CD4-positive, alpha-beta memory T cell (primary cell): ENCODE data around the gene CRAMP1. TPM values are rescaled to one million over a fixed set of nuclear protein-coding genes. Genes with fewer than 3 reads are reported as not detected.

Experiments used
- CTCF ChIA-PET: fragments of 350-600 bp; sonication (Branson Sonifier 250); formaldehyde crosslinking; loops from one replicate; lab custom pipeline; 2021; ENCODE audit warnings: inconsistent platforms; ENCODE audit not compliant: partially characterized antibody; lab: Charles Lee
- POLR2A ChIA-PET: fragments of 350-600 bp; sonication (Branson Sonifier 250); formaldehyde crosslinking; loops from one replicate; lab custom pipeline; 2021; ENCODE audit not compliant: partially characterized antibody; lab: Charles Lee
- DNase-seq, 5 donors: peaks; one replicate each; pipeline versions ENCODE4 v3.0.0 to v3.0.0-alpha.2; 2020 to 2022; ENCODE audit warnings: mixed read lengths in 1 of 5
- H3K27ac ChIP-seq: one replicate; pipeline ENCODE4 v1.7.0; 2013; ENCODE audit warnings: low read depth, low read length
- H3K27me3 ChIP-seq: 2 replicates; pipeline ENCODE4 v1.7.0; 2013; ENCODE audit warnings: mild to moderate bottlenecking, low read length, moderate library complexity; ENCODE audit not compliant: insufficient read depth
- H3K36me3 ChIP-seq: 2 replicates; pipeline ENCODE4 v1.7.0; 2013; ENCODE audit warnings: mild to moderate bottlenecking, low read length, moderate library complexity; ENCODE audit not compliant: insufficient read depth
- H3K4me1 ChIP-seq: 2 replicates; pipeline ENCODE4 v1.7.0; 2013; ENCODE audit warnings: mild to moderate bottlenecking, low read length, moderate library complexity; ENCODE audit not compliant: insufficient read depth
- H3K4me3 ChIP-seq, 2 donors: one replicate each; pipeline ENCODE4 v1.7.0; 2013; ENCODE audit warnings: low read length in 2 of 2, mild to moderate bottlenecking in 1 of 2
- H3K9me3 ChIP-seq, 2 donors: one replicate each; pipeline ENCODE4 v1.7.0; 2013; ENCODE audit warnings: low read length in 2 of 2, control low read depth in 1 of 2; ENCODE audit not compliant: control insufficient read depth in 1 of 2
- H3K27ac Mint-ChIP-seq, 7 donors: one replicate each; pipeline ENCODE4 v1.8.0; 2020 to 2021; ENCODE audit warnings: mixed read lengths in 7 of 7, mild to moderate bottlenecking in 6 of 7, inconsistent platforms in 3 of 7, moderate library complexity in 3 of 7
- H3K27me3 Mint-ChIP-seq, 2 donors: one replicate each; pipeline ENCODE4 v1.8.0; 2020 to 2021; ENCODE audit warnings: mixed read lengths in 2 of 2
- H3K36me3 Mint-ChIP-seq, 2 donors: one replicate each; pipeline ENCODE4 v1.8.0; 2020 to 2021; ENCODE audit warnings: mixed read lengths in 2 of 2, inconsistent platforms in 1 of 2, mild to moderate bottlenecking in 1 of 2
- H3K4me1 Mint-ChIP-seq, 4 donors: one replicate each; pipeline ENCODE4 v1.8.0; 2020 to 2021; ENCODE audit warnings: mixed read lengths in 4 of 4, mild to moderate bottlenecking in 1 of 4
- H3K4me3 Mint-ChIP-seq, 8 donors: one replicate each; pipeline ENCODE4 v1.8.0; 2020 to 2021; ENCODE audit warnings: mixed read lengths in 8 of 8, mild to moderate bottlenecking in 7 of 8, moderate library complexity in 6 of 8, inconsistent platforms in 3 of 8
- H3K9me3 Mint-ChIP-seq, 8 donors: one replicate each; pipeline ENCODE4 v1.8.0; 2020 to 2021; ENCODE audit warnings: mixed read lengths in 8 of 8, mild to moderate bottlenecking in 5 of 8, inconsistent platforms in 3 of 8, moderate library complexity in 1 of 8
- intact Hi-C: fragments of 100-400 bp; cut with micrococcal nuclease; formaldehyde crosslinking; loops from one replicate; pipeline ENCODE4 v1.15.1; 2023
- polyA plus RNA-seq, 2 donors: library from polyadenylated mRNA; unstranded; fragments of 300-500 nt; fragmentation: Illumina TruSeq; gene quantifications; one replicate each; pipeline ENCODE4 v1.2.3, GENCODE V29; 2021
- total RNA-seq, 2 experiments: library from RNA; stranded (reverse); gene quantifications; one replicate each; pipeline ENCODE4 v1.2.3, GENCODE V29; 2021

CRAMP1 gene
- total and polyA plus RNA-seq, 4 experiments from 2014 or later = 0.55 to 33.8 (median 16.2) TPM

DNA sequence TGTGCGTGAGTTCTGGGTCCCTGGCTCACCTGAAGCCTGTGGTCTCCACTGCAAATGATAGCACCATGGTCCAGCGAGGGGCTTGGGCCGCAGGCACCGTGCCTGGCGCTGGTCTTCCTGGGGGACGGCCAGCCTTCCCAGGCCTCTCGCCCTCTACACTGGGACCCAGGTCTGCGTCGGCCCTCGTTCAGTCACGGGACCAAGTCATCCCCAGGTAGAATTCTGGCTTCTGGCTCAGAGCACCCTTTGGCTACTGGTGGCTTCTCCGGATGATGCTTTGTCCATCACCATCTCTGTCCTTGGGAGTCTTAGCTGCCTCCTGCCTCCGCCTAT is 20.4 kb downstream of the CRAMP1 start:
- Histone ChIP-seq H3K4me1 (no peaks in the 10 kb centered on the region), H3K36me3 (peaks cover 38% of the 10 kb centered on the region), H3K27ac (no peak overlapping the region), H3K27me3 (no peaks in the 10 kb centered on the region), H3K4me3 (no peak overlapping the region), H3K9me3 (no peaks in the 10 kb centered on the region)
- intact Hi-C loops = no loop called here
- no peaks in the 10 kb centered on the region for H3K9me3 Mint-ChIP-seq
- H3K27ac Mint-ChIP-seq = no peak overlapping the region
- H3K27me3 Mint-ChIP-seq = no peaks in the 10 kb centered on the region
- ChIA-PET POLR2A (no interaction called here), CTCF (no interaction called here)
- H3K4me1 Mint-ChIP-seq = peaks cover 0 to 13% (median 4%) of the 10 kb centered on the region in 4 donors
- peaks cover 34 to 53% of the 10 kb centered on the region in 2 donors for H3K36me3 Mint-ChIP-seq
- no peak overlapping the region for H3K4me3 Mint-ChIP-seq
- no peak for DNase-seq

DNA sequence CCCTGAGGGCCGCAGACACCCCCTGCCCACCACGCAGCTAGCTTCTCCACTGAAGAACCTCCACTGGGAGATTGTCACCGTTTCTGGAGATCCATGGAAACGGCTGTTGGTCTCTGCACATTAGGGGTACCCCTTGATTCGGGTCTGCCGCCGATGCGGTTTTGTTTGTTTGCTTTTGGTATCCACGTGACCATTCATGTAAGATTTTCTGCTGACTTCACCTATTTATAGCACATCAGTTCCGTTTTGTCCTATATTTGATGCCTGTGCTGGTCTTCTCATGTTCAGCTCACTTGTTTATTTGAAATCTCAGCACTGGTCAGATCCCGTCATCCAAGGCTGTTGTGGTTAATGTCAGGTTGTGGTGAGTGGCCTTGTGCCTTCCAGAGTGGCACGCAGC is 21.1 kb downstream of the CRAMP1 start:
- intact Hi-C loops = no loop called here
- H3K36me3 ChIP-seq = peaks cover 44% of the 10 kb centered on the region
- DNase-seq = no peak
- H3K4me3 ChIP-seq = no peak overlapping the region
- POLR2A ChIA-PET = no interaction called here
- Mint-ChIP-seq H3K4me3 (no peak overlapping the region), H3K4me1 (peaks cover 3 to 13% (median 5%) of the 10 kb centered on the region in 4 donors), H3K36me3 (peaks cover 39 to 56% of the 10 kb centered on the region in 2 donors), H3K27ac (no peak overlapping the region), H3K27me3 (no peaks in the 10 kb centered on the region), H3K9me3 (no peaks in the 10 kb centered on the region)
- no peak overlapping the region for H3K27ac ChIP-seq
- H3K4me1 ChIP-seq = no peaks in the 10 kb centered on the region
- CTCF ChIA-PET = interaction anchor here (1.1 kb wide), 1 partner anchor 90 kb away, joined by 3 read pairs; no protein-coding TSS in a partner anchor
- H3K27me3 ChIP-seq = no peaks in the 10 kb centered on the region
- H3K9me3 ChIP-seq = no peaks in the 10 kb centered on the region

DNA sequence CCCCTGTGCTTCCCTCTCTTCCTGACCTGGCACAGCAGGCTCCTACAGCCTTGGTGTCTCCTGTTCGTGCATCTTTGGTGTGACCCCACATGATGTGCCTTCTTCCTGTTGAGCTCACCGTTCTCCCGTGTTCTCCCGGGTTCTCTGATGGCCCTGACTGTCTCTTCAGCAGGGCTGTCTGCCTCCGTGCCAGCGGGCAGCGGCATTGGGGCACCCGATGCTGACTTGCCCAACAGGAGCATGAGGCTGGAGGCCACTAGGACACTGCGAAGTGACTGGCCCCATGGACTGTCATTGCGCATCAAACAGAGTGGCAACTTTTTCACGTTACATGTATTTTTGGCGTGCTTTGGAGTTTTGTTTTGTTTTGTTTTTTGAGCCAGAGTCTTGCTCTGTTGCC is 22.4 kb downstream of the CRAMP1 start:
- no peak overlapping the region for H3K27ac Mint-ChIP-seq
- Histone ChIP-seq H3K27me3 (no peaks in the 10 kb centered on the region), H3K27ac (no peak overlapping the region), H3K4me1 (no peaks in the 10 kb centered on the region), H3K9me3 (no peaks in the 10 kb centered on the region), H3K4me3 (no peak overlapping the region), H3K36me3 (peaks cover 51% of the 10 kb centered on the region)
- H3K4me1 Mint-ChIP-seq = peaks cover 0 to 7% (median 3%) of the 10 kb centered on the region in 4 donors
- H3K27me3 Mint-ChIP-seq = no peaks in the 10 kb centered on the region
- peaks cover 43 to 62% of the 10 kb centered on the region in 2 donors for H3K36me3 Mint-ChIP-seq
- no peak for DNase-seq
- CTCF ChIA-PET = interaction anchor here (1.1 kb wide), 1 partner anchor 89 kb away, joined by 3 read pairs; no protein-coding TSS in a partner anchor
- H3K4me3 Mint-ChIP-seq = no peak overlapping the region
- intact Hi-C loops = no loop called here
- POLR2A ChIA-PET = no interaction called here
- no peaks in the 10 kb centered on the region for H3K9me3 Mint-ChIP-seq

DNA sequence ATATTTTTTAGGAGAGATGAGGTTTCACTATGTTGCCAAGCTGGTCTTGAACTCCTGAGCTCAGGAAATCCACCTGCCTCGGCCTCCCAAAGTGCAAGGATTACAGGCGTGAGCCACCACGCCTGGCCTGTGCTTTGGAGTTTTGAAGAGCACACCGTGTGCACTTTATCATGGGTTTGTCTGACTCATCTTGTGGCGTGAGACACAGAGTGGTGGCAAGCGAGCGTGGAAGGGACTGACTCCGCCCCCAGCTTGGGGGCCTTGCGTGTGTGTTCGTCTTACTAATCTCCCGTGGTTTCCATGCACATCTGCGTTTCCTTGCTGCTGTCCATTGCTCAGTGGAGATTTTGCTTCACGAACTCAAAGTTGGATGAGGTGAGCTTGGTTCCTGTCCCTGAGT is 22.9 kb downstream of the CRAMP1 start:
- H3K4me3 ChIP-seq = no peak overlapping the region
- DNase-seq = no peak
- no peaks in the 10 kb centered on the region for H3K9me3 Mint-ChIP-seq
- ChIA-PET POLR2A (no interaction called here), CTCF (no interaction called here)
- H3K27ac ChIP-seq = no peak overlapping the region
- H3K4me1 Mint-ChIP-seq = peaks cover 0 to 5% (median 3%) of the 10 kb centered on the region in 4 donors
- H3K27me3 Mint-ChIP-seq = no peaks in the 10 kb centered on the region
- peaks cover 47 to 66% of the 10 kb centered on the region in 2 donors for H3K36me3 Mint-ChIP-seq
- H3K9me3 ChIP-seq = no peaks in the 10 kb centered on the region
- intact Hi-C loops = no loop called here
- H3K27me3 ChIP-seq = no peaks in the 10 kb centered on the region
- no peak overlapping the region for H3K4me3 Mint-ChIP-seq
- no peaks in the 10 kb centered on the region for H3K4me1 ChIP-seq
- peaks cover 56% of the 10 kb centered on the region for H3K36me3 ChIP-seq
- H3K27ac Mint-ChIP-seq = no peak overlapping the region

DNA sequence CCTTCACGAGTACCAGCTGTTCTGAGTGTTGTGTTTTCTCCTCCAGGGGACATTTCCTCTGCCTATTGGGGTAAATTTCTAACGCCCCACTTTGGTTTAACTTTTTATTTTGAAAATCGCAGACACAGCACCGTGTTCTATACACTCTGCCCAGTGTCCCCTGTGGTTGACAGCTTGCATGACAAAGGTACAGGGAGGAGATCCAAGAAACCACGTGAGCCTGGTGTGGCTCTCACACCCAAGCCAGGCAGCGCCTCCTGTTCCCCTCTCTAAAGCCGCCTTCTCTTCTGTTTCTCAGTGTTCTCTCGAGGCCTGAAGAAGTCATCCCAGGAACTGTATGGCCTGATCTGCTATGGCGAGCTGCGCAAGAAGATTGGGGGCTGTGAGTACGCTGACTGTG is 25.4 kb downstream of the CRAMP1 start:
- intact Hi-C loops = no loop called here
- no peak overlapping the region for H3K4me3 ChIP-seq
- H3K36me3 ChIP-seq = peaks cover 76% of the 10 kb centered on the region
- H3K27ac ChIP-seq = no peak overlapping the region
- Mint-ChIP-seq H3K4me1 (peaks cover 0 to 11% (median 0%) of the 10 kb centered on the region in 4 donors), H3K27ac (no peak overlapping the region), H3K4me3 (no peak overlapping the region), H3K27me3 (no peaks in the 10 kb centered on the region), H3K9me3 (no peaks in the 10 kb centered on the region), H3K36me3 (peaks cover 50 to 65% of the 10 kb centered on the region in 2 donors)
- POLR2A ChIA-PET = no interaction called here
- no peak for DNase-seq
- no peaks in the 10 kb centered on the region for H3K27me3 ChIP-seq
- H3K9me3 ChIP-seq = no peaks in the 10 kb centered on the region
- CTCF ChIA-PET = interaction anchor here (1.1 kb wide), 1 partner anchor 1290 kb away, joined by 4 read pairs; no protein-coding TSS in a partner anchor
- H3K4me1 ChIP-seq = no peaks in the 10 kb centered on the region

DNA sequence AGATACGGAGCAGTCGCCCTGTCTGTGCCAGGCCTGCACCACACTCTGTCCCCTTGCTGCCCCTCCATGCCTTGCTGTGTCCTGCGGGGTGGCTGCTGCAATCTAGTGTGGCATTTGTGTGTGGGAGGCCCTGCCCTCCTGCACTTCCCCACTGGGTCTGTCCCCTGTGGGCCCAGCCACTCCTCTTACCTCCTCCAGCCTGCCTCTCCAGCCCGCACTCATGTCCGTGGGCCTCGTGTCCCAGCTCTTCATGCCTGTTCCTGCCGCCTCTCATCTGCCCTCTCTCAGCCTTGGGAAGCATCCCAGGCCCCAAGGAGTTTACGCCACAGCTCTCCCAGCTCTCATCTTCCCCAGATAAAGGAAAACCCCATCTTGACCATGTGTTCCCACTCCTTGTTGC is 26.6 kb downstream of the CRAMP1 start:
- no peaks in the 10 kb centered on the region for H3K9me3 Mint-ChIP-seq
- ChIA-PET POLR2A (interaction anchor here (0.7 kb wide), 1 partner anchor 87 kb away, joined by 3 read pairs; no protein-coding TSS in a partner anchor), CTCF (no interaction called here)
- Histone ChIP-seq H3K27me3 (no peaks in the 10 kb centered on the region), H3K4me3 (no peak overlapping the region), H3K9me3 (no peaks in the 10 kb centered on the region), H3K36me3 (peaks cover 73% of the 10 kb centered on the region), H3K4me1 (no peaks in the 10 kb centered on the region), H3K27ac (no peak overlapping the region)
- no peak for DNase-seq
- H3K27ac Mint-ChIP-seq = peak overlapping the region in 1 of 7 donors; percentile 60
- H3K4me1 Mint-ChIP-seq = peaks cover 0 to 11% (median 2%) of the 10 kb centered on the region in 4 donors
- H3K4me3 Mint-ChIP-seq = no peak overlapping the region
- peaks cover 50 to 66% of the 10 kb centered on the region in 2 donors for H3K36me3 Mint-ChIP-seq
- H3K27me3 Mint-ChIP-seq = no peaks in the 10 kb centered on the region
- intact Hi-C loops = no loop called here

DNA sequence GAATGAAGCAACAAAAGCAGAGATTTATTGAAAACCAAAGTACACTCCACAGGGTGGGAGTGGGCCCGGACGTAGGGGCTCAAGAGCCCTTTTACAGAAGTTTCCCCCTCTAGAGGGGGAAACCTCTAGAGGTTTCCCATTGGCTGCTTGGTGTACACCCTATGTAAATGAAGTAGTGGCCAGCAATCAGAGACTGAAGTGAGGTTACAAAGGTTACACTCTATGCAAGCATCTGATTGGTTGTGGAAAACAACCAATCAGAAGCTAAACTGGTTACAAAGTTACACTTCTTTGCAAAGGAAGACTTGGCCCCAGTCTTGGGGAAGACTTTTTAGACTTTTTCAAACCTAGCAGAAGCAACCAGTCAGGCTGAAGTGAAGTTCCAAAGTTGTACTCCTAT is 27.1 kb downstream of the CRAMP1 start:
- H3K27ac Mint-ChIP-seq = peak overlapping the region in 1 of 7 donors; percentile 78
- peaks cover 49 to 67% of the 10 kb centered on the region in 2 donors for H3K36me3 Mint-ChIP-seq
- DNase-seq = no peak
- no peaks in the 10 kb centered on the region for H3K27me3 Mint-ChIP-seq
- H3K9me3 ChIP-seq = no peaks in the 10 kb centered on the region
- H3K9me3 Mint-ChIP-seq = no peaks in the 10 kb centered on the region
- peaks cover 1 to 12% (median 3%) of the 10 kb centered on the region in 4 donors for H3K4me1 Mint-ChIP-seq
- ChIA-PET CTCF (no interaction called here), POLR2A (no interaction called here)
- H3K4me1 ChIP-seq = no peaks in the 10 kb centered on the region
- intact Hi-C loops = no loop called here
- peaks cover 74% of the 10 kb centered on the region for H3K36me3 ChIP-seq
- no peak overlapping the region for H3K4me3 Mint-ChIP-seq
- H3K27ac ChIP-seq = no peak overlapping the region
- no peaks in the 10 kb centered on the region for H3K27me3 ChIP-seq
- H3K4me3 ChIP-seq = no peak overlapping the region
